ENCODE data around the gene SURF2.

The SURF2 gene

DNA sequence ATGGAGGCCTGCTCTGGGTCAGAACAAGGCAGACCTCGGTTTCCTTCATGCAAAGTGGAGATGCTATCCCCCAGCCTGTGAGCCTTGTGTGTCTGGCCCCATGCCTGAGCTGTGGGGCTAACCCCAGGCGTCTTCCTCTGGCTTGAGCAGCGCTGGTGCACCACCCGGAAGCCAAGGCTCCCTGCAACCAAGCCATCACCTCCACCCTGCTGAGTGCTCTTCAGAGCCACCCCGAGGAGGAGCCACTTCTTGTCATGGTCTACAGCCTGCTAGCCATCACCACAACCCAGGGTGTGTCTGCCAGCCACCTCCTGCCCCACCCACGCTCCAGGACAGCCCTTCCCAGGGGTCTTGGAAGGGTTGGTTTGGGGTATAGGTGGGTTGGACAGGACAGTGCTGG lies 45.2 kb downstream of the SURF2 start:
- DNase-seq (ENCODE audit: low read depth): no peak

DNA sequence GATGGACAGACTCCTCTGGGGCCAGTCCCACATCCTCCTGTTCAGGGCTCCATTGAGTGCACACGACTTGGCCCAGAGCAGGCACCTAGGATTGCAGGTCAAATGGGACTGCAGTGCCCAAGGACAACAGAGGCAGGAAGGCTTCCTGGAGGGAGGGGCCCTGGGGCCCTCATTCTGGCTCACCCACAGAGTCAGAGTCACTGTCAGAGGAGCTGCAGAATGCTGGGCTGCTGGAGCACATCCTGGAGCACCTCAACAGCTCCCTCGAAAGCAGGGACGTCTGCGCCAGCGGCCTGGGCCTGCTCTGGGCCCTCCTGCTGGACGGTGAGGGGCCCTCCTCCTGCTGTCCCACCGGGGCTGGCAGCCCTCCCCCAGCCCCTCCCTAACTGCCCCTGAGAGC lies 46.3 kb downstream of the SURF2 start:
- DNase-seq (ENCODE audit: low read depth): no peak

DNA sequence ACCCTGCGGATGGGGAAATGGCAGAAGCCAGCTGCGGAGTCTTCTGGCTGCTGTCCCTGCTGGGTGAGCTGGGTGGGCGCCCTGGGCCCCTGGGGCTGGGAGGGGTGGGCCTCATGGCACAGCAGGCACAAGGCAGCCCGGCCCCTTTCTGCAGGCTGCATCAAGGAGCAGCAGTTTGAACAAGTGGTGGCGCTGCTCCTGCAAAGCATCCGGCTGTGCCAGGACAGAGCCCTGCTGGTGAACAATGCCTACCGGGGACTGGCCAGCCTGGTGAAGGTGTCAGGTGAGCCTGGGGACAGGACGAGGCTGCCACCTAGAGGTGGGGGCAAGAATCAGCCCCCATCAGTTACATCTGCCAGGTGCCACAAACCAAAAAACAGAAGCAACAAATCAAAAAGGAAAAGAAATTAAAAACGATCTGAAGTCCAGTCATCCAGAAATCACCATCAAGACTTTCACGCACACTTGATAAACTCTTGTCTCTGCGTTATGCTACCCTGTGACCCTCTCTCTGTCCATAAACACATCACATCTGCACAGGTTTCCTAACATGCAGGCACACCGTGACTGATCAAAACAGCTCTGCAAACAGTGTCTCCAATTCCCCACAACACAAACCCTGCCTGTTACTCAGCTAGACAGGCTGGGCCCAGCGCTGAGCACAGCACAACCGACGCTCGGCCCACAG lies 47.6 kb downstream of the SURF2 start:
- DNase-seq (ENCODE audit: low read depth): no peak

DNA sequence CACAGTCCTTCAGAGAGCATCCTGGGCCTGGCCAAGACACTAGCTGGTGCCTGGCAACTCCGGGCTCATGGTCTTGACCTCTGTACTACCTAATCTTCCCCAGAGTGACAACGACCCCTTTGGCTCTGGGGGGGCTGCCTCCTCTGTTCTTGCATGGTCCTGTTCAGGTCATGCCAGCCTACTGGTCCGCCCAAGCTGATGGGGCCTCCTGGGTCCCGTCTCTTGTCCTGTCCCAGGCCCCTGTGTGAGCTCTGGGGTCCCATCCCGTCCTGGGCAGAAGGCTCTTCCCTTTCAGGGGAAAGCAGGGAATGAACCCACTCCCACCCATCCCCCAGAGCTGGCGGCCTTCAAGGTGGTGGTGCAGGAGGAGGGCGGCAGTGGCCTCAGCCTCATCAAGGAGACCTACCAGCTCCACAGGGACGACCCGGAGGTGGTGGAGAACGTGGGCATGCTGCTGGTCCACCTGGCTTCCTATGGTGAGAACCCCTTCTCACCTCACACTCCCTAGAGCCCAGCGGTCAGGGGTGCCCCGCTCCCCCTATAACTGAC lies 48.2 kb downstream of the SURF2 start:
- DNase-seq (ENCODE audit: low read depth): no peak

- DNase-seq (ENCODE audit: low read depth): peak; percentile 39
These were observed 49.4 kb downstream of the SURF2 start for GRCh38 chr9:133405508-133406438.

DNA sequence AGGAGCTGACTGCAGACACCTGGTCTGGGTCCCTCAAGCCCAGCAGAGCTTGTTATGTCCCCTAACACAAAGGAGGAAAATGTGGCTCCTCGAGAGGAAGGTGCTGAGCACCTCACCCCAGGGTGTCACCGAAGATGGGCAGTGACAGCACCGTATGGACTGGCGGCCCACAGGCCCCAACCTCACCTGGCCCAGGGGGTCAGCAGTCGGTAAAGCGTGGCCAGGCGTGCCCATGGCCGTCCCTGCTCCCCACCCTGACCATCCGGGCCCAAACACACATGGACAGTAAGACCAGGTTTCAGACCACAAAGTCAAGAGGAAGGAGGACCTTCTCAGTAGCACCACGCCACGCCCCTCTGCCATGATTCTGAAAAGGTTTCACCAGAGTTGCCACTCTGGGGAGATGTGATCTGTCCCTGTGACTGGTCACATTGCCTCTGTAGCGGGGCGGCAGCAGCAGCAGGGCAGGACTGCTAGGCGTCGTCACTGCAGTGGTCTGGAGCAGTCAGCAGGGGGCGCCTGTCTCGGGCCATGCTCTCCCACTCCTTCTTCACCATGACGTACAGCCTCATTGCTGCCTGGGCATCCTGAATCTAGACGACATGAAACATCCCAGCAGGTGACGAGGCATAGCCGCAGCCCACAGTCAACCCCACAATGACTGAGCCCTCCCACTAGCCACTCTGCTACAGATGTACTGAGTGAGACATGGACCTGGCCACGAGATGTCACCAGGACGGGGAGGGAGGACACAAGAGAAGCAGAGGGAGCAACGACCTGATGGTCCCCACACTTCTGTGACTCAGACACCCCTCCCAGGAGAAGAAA lies 50.3 kb downstream of the SURF2 start:
- DNase-seq (ENCODE audit: low read depth): no peak

GRCh38 chr9:133408042-133408441 lies 51.7 kb downstream of the SURF2 start:
- DNase-seq (ENCODE audit: low read depth): no peak

All from GM04503 (cell line).